Measurements from ENCODE around the gene BBIP1. TPM values are rescaled to one million over a fixed set of nuclear protein-coding genes. Genes with fewer than 3 reads are reported as not detected.

Gene BBIP1
- polyA plus RNA-seq, 1 donor from 2014 or later, result 73.3 TPM

DNA sequence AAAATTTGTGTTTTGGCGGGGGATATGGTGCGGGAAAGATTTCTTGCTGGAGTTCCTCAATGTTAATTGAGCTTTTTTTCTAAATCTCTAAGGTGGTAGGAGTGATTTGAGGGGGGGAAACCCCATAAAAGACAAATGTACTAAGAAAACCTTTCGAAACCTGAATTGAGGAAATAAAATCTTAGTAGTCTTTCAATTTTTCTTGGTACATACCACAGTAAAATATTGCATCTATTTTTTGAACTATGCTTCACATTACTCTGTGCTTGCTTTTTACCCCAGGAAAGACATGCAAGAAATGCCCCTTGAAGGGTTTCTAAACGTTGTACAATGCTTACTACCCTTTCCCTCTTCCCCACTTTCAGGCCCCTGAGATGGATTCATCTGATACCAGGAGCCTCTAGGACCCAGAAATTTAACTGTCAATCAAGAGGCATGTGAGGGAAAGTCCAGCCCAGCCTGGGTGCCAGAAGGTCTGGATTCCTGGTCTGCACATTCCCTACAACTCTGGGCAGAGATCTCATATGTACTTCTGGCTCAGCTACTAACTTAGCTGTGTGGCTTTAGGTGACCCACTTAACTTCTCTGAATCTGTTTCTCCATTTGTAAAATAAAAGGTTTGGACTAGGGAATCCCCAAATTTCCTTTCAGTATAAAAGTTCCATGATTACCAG lies 53.0 kb downstream of the BBIP1 start:
- Histone ChIP-seq H3K36me3 (ENCODE audit: insufficient read depth, low read length) (no peaks in the 10 kb centered on the region), H3K79me2 (replicated peaks; ENCODE audit: insufficient read depth, low read length) (no peaks in the 10 kb centered on the region), H3K27ac (ENCODE audit: low read length) (no peak overlapping the region), H3K9me2 (ENCODE audit: insufficient read depth, low read length) (no peaks in the 10 kb centered on the region), H3K9me3 (ENCODE audit: low read length) (no peaks in the 10 kb centered on the region), H3K4me3 (ENCODE audit: low read length) (no peak overlapping the region), H3K9ac (ENCODE audit: low read length) (no peak overlapping the region), H3K27me3 (ENCODE audit: insufficient read depth, low read depth, low read length) (no peaks in the 10 kb centered on the region), H2AFZ (ENCODE audit: low read depth, low read length) (no peak overlapping the region), H4K20me1 (ENCODE audit: insufficient read depth) (no peaks in the 10 kb centered on the region), H3F3A (ENCODE audit: insufficient read depth, low read length, poor library complexity, severe bottlenecking) (no peaks in the 10 kb centered on the region), H3K4me2 (ENCODE audit: low read length) (no peak overlapping the region)
- TF ChIP-seq POLR2AphosphoS5 (IDR thresholded peaks at IDR 0.05) (no peak), EZH2 (IDR thresholded peaks at IDR 0.05; ENCODE audit: borderline replicate concordance, insufficient read depth, low read length, poor library complexity, severe bottlenecking) (no peak), TAF1 (IDR thresholded peaks at IDR 0.05; ENCODE audit: low read depth) (no peak), RAD21 (conservative IDR thresholded peaks at IDR 0.05) (no peak), EP300 (conservative IDR thresholded peaks at IDR 0.05; ENCODE audit: poor library complexity, severe bottlenecking) (no peak), SMC3 (conservative IDR thresholded peaks at IDR 0.05; ENCODE audit: poor library complexity) (no peak), MXI1 (conservative IDR thresholded peaks at IDR 0.05; ENCODE audit: poor library complexity, severe bottlenecking) (no peak)
- TF ChIP-seq, protein P1, sequence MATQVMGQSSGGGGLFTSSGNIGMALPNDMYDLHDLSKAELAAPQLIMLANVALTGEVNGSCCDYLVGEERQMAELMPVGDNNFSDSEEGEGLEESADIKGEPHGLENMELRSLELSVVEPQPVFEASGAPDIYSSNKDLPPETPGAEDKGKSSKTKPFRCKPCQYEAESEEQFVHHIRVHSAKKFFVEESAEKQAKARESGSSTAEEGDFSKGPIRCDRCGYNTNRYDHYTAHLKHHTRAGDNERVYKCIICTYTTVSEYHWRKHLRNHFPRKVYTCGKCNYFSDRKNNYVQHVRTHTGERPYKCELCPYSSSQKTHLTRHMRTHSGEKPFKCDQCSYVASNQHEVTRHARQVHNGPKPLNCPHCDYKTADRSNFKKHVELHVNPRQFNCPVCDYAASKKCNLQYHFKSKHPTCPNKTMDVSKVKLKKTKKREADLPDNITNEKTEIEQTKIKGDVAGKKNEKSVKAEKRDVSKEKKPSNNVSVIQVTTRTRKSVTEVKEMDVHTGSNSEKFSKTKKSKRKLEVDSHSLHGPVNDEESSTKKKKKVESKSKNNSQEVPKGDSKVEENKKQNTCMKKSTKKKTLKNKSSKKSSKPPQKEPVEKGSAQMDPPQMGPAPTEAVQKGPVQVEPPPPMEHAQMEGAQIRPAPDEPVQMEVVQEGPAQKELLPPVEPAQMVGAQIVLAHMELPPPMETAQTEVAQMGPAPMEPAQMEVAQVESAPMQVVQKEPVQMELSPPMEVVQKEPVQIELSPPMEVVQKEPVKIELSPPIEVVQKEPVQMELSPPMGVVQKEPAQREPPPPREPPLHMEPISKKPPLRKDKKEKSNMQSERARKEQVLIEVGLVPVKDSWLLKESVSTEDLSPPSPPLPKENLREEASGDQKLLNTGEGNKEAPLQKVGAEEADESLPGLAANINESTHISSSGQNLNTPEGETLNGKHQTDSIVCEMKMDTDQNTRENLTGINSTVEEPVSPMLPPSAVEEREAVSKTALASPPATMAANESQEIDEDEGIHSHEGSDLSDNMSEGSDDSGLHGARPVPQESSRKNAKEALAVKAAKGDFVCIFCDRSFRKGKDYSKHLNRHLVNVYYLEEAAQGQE (IDR thresholded peaks at IDR 0.05; ENCODE audit: borderline replicate concordance), result no peak
- TF ChIP-seq, protein P2, sequence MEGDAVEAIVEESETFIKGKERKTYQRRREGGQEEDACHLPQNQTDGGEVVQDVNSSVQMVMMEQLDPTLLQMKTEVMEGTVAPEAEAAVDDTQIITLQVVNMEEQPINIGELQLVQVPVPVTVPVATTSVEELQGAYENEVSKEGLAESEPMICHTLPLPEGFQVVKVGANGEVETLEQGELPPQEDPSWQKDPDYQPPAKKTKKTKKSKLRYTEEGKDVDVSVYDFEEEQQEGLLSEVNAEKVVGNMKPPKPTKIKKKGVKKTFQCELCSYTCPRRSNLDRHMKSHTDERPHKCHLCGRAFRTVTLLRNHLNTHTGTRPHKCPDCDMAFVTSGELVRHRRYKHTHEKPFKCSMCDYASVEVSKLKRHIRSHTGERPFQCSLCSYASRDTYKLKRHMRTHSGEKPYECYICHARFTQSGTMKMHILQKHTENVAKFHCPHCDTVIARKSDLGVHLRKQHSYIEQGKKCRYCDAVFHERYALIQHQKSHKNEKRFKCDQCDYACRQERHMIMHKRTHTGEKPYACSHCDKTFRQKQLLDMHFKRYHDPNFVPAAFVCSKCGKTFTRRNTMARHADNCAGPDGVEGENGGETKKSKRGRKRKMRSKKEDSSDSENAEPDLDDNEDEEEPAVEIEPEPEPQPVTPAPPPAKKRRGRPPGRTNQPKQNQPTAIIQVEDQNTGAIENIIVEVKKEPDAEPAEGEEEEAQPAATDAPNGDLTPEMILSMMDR (IDR thresholded peaks at IDR 0.05; ENCODE audit: poor library complexity, severe bottlenecking), result no peak

DNA sequence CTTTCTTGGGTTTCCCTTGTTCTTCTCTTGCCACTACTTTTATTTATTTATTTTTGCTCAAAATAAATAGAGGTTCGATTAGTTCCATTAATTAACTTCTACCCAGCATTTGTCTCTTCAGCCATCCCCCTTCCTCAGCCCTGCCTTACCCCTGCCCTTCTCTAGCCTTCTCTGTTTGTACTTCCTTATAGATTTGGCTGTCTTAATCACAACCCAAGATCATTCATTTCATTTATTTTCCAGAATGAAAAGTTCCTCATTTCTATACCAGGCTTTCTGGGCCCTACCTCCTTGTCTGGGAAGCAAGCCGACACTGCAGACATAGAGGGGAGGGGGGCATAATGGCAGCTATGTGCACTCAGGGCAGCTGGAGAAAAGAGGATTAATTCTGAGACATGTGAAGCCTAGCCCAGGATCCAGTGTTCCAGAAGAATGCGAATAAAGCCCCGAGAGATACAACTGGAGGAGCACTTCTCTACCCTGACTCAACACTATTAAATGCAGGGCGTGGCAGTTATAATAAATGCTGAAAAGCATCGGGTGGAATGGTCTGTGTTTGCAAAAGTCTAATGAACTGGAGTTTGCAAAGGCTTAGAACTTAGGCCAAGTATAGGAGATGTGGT lies 53.7 kb downstream of the BBIP1 start:
- Histone ChIP-seq H4K20me1 (ENCODE audit: insufficient read depth) (no peaks in the 10 kb centered on the region), H3K9me2 (ENCODE audit: insufficient read depth, low read length) (no peaks in the 10 kb centered on the region), H3K4me2 (ENCODE audit: low read length) (no peak overlapping the region), H3F3A (ENCODE audit: insufficient read depth, low read length, poor library complexity, severe bottlenecking) (no peaks in the 10 kb centered on the region), H3K27ac (ENCODE audit: low read length) (no peak overlapping the region), H3K27me3 (ENCODE audit: insufficient read depth, low read depth, low read length) (no peaks in the 10 kb centered on the region), H3K79me2 (replicated peaks; ENCODE audit: insufficient read depth, low read length) (no peaks in the 10 kb centered on the region), H3K4me3 (ENCODE audit: low read length) (no peak overlapping the region), H3K36me3 (ENCODE audit: insufficient read depth, low read length) (no peaks in the 10 kb centered on the region), H3K9me3 (ENCODE audit: low read length) (no peaks in the 10 kb centered on the region), H3K9ac (ENCODE audit: low read length) (no peak overlapping the region), H2AFZ (ENCODE audit: low read depth, low read length) (no peak overlapping the region)
- TF ChIP-seq MXI1 (conservative IDR thresholded peaks at IDR 0.05; ENCODE audit: poor library complexity, severe bottlenecking), result no peak
- no peak for TF ChIP-seq RAD21 (conservative IDR thresholded peaks at IDR 0.05)
- TF ChIP-seq SMC3 (conservative IDR thresholded peaks at IDR 0.05; ENCODE audit: poor library complexity), result no peak
- TF ChIP-seq POLR2AphosphoS5 (IDR thresholded peaks at IDR 0.05), result no peak
- TF ChIP-seq TAF1 (IDR thresholded peaks at IDR 0.05; ENCODE audit: low read depth), result no peak
- TF ChIP-seq, protein P2 (IDR thresholded peaks at IDR 0.05; ENCODE audit: poor library complexity, severe bottlenecking), result no peak
- no peak for TF ChIP-seq EP300 (conservative IDR thresholded peaks at IDR 0.05; ENCODE audit: poor library complexity, severe bottlenecking)
- TF ChIP-seq, protein P1 (IDR thresholded peaks at IDR 0.05; ENCODE audit: borderline replicate concordance), result no peak
- TF ChIP-seq EZH2 (IDR thresholded peaks at IDR 0.05; ENCODE audit: borderline replicate concordance, insufficient read depth, low read length, poor library complexity, severe bottlenecking), result no peak
